Caco-2 (cell line): ENCODE results near the gene NCEH1. TPM values are rescaled to one million over a fixed set of nuclear protein-coding genes. Genes with fewer than 3 reads are reported as not detected.
A peak's percentile ranks its signal among the peaks of the same experiment; 100 is the strongest.

Source experiments
- BruUV-seq: library from RNA; stranded (reverse); fragments of 400-500 nt; replicated peaks from 2 replicates; lab custom pipeline; 2021; lab: Mats Ljungman, UMichigan
- CTCF ChIA-PET: fragments of 300-600 bp; sonication (Branson Sonifier 250); formaldehyde crosslinking; loops from one replicate; lab custom pipeline; 2022; ENCODE audit warnings: antibody characterized with exemption; lab: Charles Lee
- POLR2A ChIA-PET: fragments of 300-600 bp; sonication (Branson Sonifier 250); formaldehyde crosslinking; loops from one replicate; lab custom pipeline; 2022; ENCODE audit warnings: antibody characterized with exemption; lab: Charles Lee
- DNase-seq, 2 experiments: peaks; one replicate each; pipeline versions ENCODE4 v3.0.0 to v3.0.0-alpha.2; 2020 to 2022
- H3K27me3 ChIP-seq: replicated peaks from 2 replicates; pipeline ENCODE4 v1.6.0; 2011; ENCODE audit warnings: low read length; ENCODE audit not compliant: control insufficient read depth, insufficient read depth
- H3K36me3 ChIP-seq: 2 replicates; pipeline ENCODE4 v1.5.1; 2011; ENCODE audit warnings: low read length; ENCODE audit not compliant: control insufficient read depth, insufficient read depth
- H3K4me1 ChIP-seq: fragments of 250-450 bp; sonication (Bioruptor Pico); 2 replicates; pipeline ENCODE4 v1.5.1; 2020; ENCODE audit warnings: mild to moderate bottlenecking
- H3K4me3 ChIP-seq: 2 replicates; pipeline ENCODE4 v1.5.1; 2011; ENCODE audit warnings: low read depth, mild to moderate bottlenecking, control low read depth, low read length
- H3K9me3 ChIP-seq: fragments of 250-450 bp; sonication (Bioruptor Pico); 2 replicates; pipeline ENCODE4 v1.5.1; 2020; ENCODE audit warnings: mild to moderate bottlenecking, moderate library complexity
- H3K27ac Mint-ChIP-seq: one replicate; pipeline ENCODE4 v1.8.0; 2022; ENCODE audit warnings: mixed read lengths; ENCODE audit not compliant: unreplicated experiment
- H3K27me3 Mint-ChIP-seq: one replicate; pipeline ENCODE4 v1.8.0; 2022; ENCODE audit warnings: mixed read lengths; ENCODE audit not compliant: insufficient read depth, unreplicated experiment
- H3K36me3 Mint-ChIP-seq: one replicate; pipeline ENCODE4 v1.8.0; 2022; ENCODE audit warnings: mild to moderate bottlenecking, mixed read lengths; ENCODE audit not compliant: insufficient read depth, unreplicated experiment
- H3K4me1 Mint-ChIP-seq: one replicate; pipeline ENCODE4 v1.8.0; 2022; ENCODE audit warnings: low read depth, mixed read lengths; ENCODE audit not compliant: unreplicated experiment
- H3K4me3 Mint-ChIP-seq: one replicate; pipeline ENCODE4 v1.8.0; 2022; ENCODE audit warnings: mild to moderate bottlenecking, moderate library complexity, mixed read lengths; ENCODE audit not compliant: unreplicated experiment
- H3K9me3 Mint-ChIP-seq: one replicate; pipeline ENCODE4 v1.8.0; 2022; ENCODE audit warnings: mixed read lengths; ENCODE audit not compliant: unreplicated experiment
- intact Hi-C: fragments of 100-400 bp; cut with micrococcal nuclease; formaldehyde crosslinking; loops from one replicate; pipeline ENCODE4 v1.10.0; 2022; ENCODE audit not compliant: unreplicated experiment
- total RNA-seq: library from RNA; stranded (reverse); gene quantifications from 2 replicates; pipeline ENCODE4 v1.2.3, GENCODE V29; 2022
- TF ChIP-seq, protein P1 (sequence below), 2 experiments: fragments of 200-600 bp in 1 of 2; IDR thresholded peaks; 1 replicate in 1 of 2; 2 replicates in 1 of 2; pipeline versions ENCODE4 v1.5.1 to v1.8.0; 2011 to 2022; ENCODE audit warnings: antibody characterized with exemption in 1 of 2, control low read depth in 1 of 2, inconsistent platforms in 1 of 2, low read depth in 1 of 2, low read length in 1 of 2, mild to moderate bottlenecking in 1 of 2, moderate library complexity in 1 of 2; ENCODE audit not compliant: insufficient read depth in 1 of 2, severe bottlenecking in 1 of 2, unreplicated experiment in 1 of 2

NCEH1 gene
- total RNA-seq, 1 experiment from 2014 or later = 10.1 TPM

DNA sequence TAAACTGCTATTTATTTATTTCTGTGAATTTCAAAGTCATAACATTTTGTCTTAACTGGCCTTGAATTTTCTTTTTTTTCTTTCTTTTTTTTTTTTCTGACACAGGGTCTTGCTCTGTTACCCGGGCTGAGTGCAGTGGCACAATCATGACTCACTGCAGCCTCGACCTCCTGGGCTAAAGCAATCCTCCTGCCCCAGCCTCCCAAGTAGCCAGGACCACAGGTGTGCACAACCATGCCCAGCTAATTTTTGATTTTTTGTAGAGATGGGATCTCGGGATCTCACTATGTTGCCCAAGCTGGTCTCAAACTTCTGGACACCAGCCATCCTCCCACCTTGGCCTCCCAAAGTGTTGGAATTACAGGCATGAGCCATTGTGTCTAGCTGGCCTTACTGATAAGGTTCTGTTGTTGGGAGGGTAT lies 110.2 kb downstream of the NCEH1 start:
- intact Hi-C loops = loop anchor here (1.0 kb wide), 1 partner anchor 23 kb away; no protein-coding TSS in a partner anchor
- peaks cover 18% of the 10 kb centered on the region for H3K4me1 ChIP-seq
- ChIA-PET POLR2A (no interaction called here), CTCF (no interaction called here)
- H3K27me3 Mint-ChIP-seq = no peaks in the 10 kb centered on the region
- no peaks in the 10 kb centered on the region for H3K27me3 ChIP-seq
- H3K4me3 Mint-ChIP-seq = no peak overlapping the region
- H3K36me3 ChIP-seq = no peaks in the 10 kb centered on the region
- TF ChIP-seq, protein P1, sequence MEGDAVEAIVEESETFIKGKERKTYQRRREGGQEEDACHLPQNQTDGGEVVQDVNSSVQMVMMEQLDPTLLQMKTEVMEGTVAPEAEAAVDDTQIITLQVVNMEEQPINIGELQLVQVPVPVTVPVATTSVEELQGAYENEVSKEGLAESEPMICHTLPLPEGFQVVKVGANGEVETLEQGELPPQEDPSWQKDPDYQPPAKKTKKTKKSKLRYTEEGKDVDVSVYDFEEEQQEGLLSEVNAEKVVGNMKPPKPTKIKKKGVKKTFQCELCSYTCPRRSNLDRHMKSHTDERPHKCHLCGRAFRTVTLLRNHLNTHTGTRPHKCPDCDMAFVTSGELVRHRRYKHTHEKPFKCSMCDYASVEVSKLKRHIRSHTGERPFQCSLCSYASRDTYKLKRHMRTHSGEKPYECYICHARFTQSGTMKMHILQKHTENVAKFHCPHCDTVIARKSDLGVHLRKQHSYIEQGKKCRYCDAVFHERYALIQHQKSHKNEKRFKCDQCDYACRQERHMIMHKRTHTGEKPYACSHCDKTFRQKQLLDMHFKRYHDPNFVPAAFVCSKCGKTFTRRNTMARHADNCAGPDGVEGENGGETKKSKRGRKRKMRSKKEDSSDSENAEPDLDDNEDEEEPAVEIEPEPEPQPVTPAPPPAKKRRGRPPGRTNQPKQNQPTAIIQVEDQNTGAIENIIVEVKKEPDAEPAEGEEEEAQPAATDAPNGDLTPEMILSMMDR (IDR thresholded peaks at IDR 0.05; ENCODE audit: insufficient read depth in 1 of 2, low read depth in 1 of 2, low read length in 1 of 2, severe bottlenecking in 1 of 2, unreplicated experiment in 1 of 2) = no peak
- peak overlapping the region; percentile 84 for H3K27ac Mint-ChIP-seq
- no peak overlapping the region for H3K4me3 ChIP-seq
- peaks cover 6% of the 10 kb centered on the region; the same call in 1 of the 2 replicates for H3K9me3 ChIP-seq
- no peak for DNase-seq
- H3K36me3 Mint-ChIP-seq = no peaks in the 10 kb centered on the region
- no TSS peak for BruUV-seq
- H3K4me1 Mint-ChIP-seq = peaks cover 23% of the 10 kb centered on the region
- no peaks in the 10 kb centered on the region for H3K9me3 Mint-ChIP-seq

DNA sequence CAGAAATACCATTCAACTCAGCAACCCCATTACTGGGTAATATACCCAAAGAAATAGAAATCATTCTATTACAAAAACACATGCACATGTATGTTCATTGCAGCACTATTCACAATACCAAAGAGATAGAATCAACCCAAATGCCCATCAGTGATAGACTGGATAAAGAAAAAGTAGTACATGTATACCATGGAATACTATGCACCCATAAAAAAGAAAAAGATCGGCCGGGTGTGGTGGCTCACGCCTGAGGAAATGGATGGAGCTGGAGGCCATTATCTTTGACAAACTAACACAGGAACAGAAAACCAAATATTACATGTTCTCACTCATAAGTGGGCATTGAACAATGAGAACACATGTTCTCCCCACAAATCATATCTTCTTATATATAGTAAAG lies 112.0 kb downstream of the NCEH1 start:
- no TSS peak for BruUV-seq
- no peak for DNase-seq
- Histone ChIP-seq H3K36me3 (no peaks in the 10 kb centered on the region), H3K4me3 (no peak overlapping the region), H3K9me3 (no peaks in the 10 kb centered on the region), H3K27me3 (no peaks in the 10 kb centered on the region), H3K4me1 (peaks cover 18% of the 10 kb centered on the region)
- no peak overlapping the region for H3K27ac Mint-ChIP-seq
- no peaks in the 10 kb centered on the region for H3K36me3 Mint-ChIP-seq
- peaks cover 23% of the 10 kb centered on the region for H3K4me1 Mint-ChIP-seq
- TF ChIP-seq, protein P1 (IDR thresholded peaks at IDR 0.05; ENCODE audit: insufficient read depth in 1 of 2, low read depth in 1 of 2, low read length in 1 of 2, severe bottlenecking in 1 of 2, unreplicated experiment in 1 of 2) = no peak
- no peaks in the 10 kb centered on the region for H3K9me3 Mint-ChIP-seq
- no peak overlapping the region for H3K4me3 Mint-ChIP-seq
- POLR2A ChIA-PET = no interaction called here
- no peaks in the 10 kb centered on the region for H3K27me3 Mint-ChIP-seq
- CTCF ChIA-PET = no interaction called here
- intact Hi-C loops = no loop called here

- no peaks in the 10 kb centered on the region for H3K9me3 ChIP-seq
- intact Hi-C loops = loop anchor here (1.0 kb wide), 2 partner anchors 71 to 106 kb away; no protein-coding TSS in a partner anchor
- no peaks in the 10 kb centered on the region for H3K27me3 Mint-ChIP-seq
- no peak for DNase-seq
- TF ChIP-seq, protein P1 (IDR thresholded peaks at IDR 0.05; ENCODE audit: insufficient read depth in 1 of 2, low read depth in 1 of 2, low read length in 1 of 2, severe bottlenecking in 1 of 2, unreplicated experiment in 1 of 2) = no peak
- H3K36me3 Mint-ChIP-seq = no peaks in the 10 kb centered on the region
- no peaks in the 10 kb centered on the region for H3K27me3 ChIP-seq
- CTCF ChIA-PET = interaction anchor here (0.6 to 1.1 kb wide), 5 partner anchors 11 to 76 kb away, joined by 3 to 7 read pairs (median 3); no protein-coding TSS in a partner anchor
- H3K36me3 ChIP-seq = no peaks in the 10 kb centered on the region
- no peaks in the 10 kb centered on the region for H3K9me3 Mint-ChIP-seq
- H3K4me3 ChIP-seq = no peak overlapping the region
- BruUV-seq = no TSS peak
- H3K4me1 Mint-ChIP-seq = peaks cover 25% of the 10 kb centered on the region
- peaks cover 19% of the 10 kb centered on the region for H3K4me1 ChIP-seq
- no peak overlapping the region for H3K27ac Mint-ChIP-seq
- POLR2A ChIA-PET = no interaction called here
- no peak overlapping the region for H3K4me3 Mint-ChIP-seq
Measured at GRCh38 chr3:172596394-172596706, 114.5 kb downstream of the NCEH1 start.
